GM18502 (cell line): ENCODE results near the gene FER.

Experiments
- ATAC-seq: cut with Tn5 transposase; IDR thresholded peaks from one replicate; pipeline ENCODE4 v1.9.1; 2021; ENCODE audit warnings: mild to moderate bottlenecking; ENCODE audit not compliant: unreplicated experiment, poor library complexity

FER gene

GRCh38 chr5:109083937-109084336 is 336.2 kb downstream of the FER start:
- ATAC-seq: no peak

- ATAC-seq: no peak
Measured at GRCh38 chr5:109089191-109089590, 341.5 kb downstream of the FER start.

- no peak for ATAC-seq
Measured at GRCh38 chr5:109099081-109099480, 351.4 kb downstream of the FER start.

- no peak for ATAC-seq
Measured at GRCh38 chr5:109100971-109101370, 353.3 kb downstream of the FER start.

- no peak for ATAC-seq
Measured at GRCh38 chr5:109102096-109102690, 354.5 kb downstream of the FER start.

GRCh38 chr5:109105631-109106267 is 358.1 kb downstream of the FER start:
- no peak for ATAC-seq

GRCh38 chr5:109111680-109112079 is 364.0 kb downstream of the FER start:
- ATAC-seq: no peak

- no peak for ATAC-seq
Measured at GRCh38 chr5:109113608-109114007, 365.9 kb downstream of the FER start.

- ATAC-seq: no peak
Measured at GRCh38 chr5:109121225-109121624, 373.5 kb downstream of the FER start.

GRCh38 chr5:109125755-109126429 is 378.2 kb downstream of the FER start:
- no peak for ATAC-seq

GRCh38 chr5:109126481-109126880 is 378.8 kb downstream of the FER start:
- ATAC-seq: no peak

GRCh38 chr5:109136906-109137305 is 389.2 kb downstream of the FER start:
- no peak for ATAC-seq

- ATAC-seq: no peak
Measured at GRCh38 chr5:109141222-109142200, 393.8 kb downstream of the FER start.

- ATAC-seq: no peak
Measured at GRCh38 chr5:109143031-109143430, 395.3 kb downstream of the FER start.

- no peak for ATAC-seq
Measured at GRCh38 chr5:109145139-109145538, 397.4 kb downstream of the FER start.

GRCh38 chr5:109146591-109146990 is 398.9 kb downstream of the FER start:
- no peak for ATAC-seq

GRCh38 chr5:109152565-109152964 is 404.9 kb downstream of the FER start:
- ATAC-seq: no peak

- peak; percentile 86 for ATAC-seq
Measured at GRCh38 chr5:109155625-109156024, 407.9 kb downstream of the FER start.

GRCh38 chr5:109156885-109157284 is 409.2 kb downstream of the FER start:
- ATAC-seq: no peak

- ATAC-seq: no peak
Measured at GRCh38 chr5:109160468-109160867, 412.8 kb downstream of the FER start.
